Posterior cingulate gyrus (tissue), 11 donors: ENCODE data around the gene ZP3.
"Not testable (repeated sequence)": the region's sequence is repeated elsewhere in the genome, so short reads cannot be mapped to it uniquely, and the experiment has no call there.

Experiments
- DNase-seq, 10 donors: peaks; one replicate each; pipeline versions ENCODE4 v3.0.0 to v3.0.0-alpha.2; 2020 to 2021; ENCODE audit warnings: mixed read lengths in 3 of 10
- intact Hi-C: fragments of 100-400 bp; cut with DNase I; formaldehyde crosslinking; loops from one replicate; pipeline ENCODE4 v1.15.1; 2023

The ZP3 gene

DNA sequence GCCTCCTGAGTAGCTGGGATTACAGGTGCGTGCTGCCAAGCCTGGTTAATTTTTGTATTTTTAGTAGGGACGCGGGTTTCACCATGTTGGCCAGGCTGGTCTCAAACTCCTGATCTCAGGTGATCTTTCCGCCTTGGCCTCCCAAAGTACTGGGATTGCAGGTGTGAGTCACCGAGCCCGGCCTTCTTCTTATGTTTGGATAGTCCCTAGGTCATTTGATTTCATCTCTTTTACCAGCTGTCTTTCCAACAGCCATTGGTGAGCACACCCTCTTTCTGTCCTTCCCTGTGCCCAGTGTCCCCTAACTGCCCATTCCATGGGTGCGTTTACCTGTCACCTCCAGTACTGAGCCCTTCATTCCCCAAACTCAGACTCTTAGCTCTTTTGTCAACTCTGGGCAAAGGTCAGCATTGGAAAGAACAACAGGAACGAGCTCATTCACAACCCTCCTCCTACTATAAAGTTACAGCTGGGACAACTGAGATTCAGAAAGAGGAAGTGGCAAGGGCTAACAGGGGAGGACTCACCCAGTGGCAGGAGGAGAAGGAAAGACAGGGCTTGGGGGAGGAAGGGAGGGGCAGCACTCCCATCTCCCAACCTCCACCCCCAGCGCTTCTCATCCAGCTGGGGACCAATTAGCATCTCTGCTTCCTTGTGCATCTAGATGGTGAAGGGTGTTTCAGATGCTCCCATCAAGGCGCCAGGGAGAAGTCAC lies 20.8 kb upstream of the ZP3 start:
- intact Hi-C loops: no loop called here
- DNase-seq: no peak

DNA sequence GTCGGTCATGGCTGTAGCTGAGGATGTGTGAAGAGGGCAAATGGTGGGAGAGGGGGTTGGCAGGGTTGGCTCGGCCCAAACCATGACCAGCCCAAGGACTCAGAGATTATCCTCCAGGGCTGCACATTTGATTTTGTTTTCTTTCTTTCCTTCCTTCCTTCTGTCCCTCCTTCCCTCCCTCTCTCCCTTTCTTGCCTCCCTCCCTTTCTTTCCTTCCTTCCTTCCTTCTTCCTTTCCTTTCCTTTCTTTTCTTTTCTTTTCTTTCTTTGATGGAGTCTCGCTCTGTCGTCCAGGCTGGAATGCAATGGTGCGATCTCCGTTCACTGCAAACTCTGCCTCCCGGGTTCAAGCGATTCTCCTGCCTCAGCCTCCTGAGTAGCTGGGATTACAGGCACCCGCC lies 19.0 kb upstream of the ZP3 start:
- no peak for DNase-seq
- intact Hi-C loops: no loop called here

DNA sequence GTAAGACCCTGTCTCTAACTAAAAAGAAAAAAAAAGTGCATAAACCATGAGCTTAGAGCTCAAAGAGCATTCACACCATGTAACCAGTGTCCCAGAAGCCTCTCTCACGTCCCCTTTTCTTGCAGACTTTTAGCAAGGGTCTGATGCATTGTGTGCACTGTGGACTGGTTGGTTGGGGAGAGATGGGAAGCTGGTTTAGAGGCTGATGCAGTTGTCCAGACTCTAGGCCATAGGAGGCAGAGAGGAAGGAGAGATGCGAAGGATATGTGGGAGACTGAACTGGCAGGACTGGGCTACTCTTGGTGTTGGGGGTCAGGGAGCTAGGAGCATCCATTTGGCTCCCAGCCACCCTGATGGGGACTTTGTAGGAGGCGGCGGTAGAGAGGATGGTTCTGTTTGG lies 17.0 kb upstream of the ZP3 start:
- DNase-seq: no peak
- intact Hi-C loops: no loop called here

DNA sequence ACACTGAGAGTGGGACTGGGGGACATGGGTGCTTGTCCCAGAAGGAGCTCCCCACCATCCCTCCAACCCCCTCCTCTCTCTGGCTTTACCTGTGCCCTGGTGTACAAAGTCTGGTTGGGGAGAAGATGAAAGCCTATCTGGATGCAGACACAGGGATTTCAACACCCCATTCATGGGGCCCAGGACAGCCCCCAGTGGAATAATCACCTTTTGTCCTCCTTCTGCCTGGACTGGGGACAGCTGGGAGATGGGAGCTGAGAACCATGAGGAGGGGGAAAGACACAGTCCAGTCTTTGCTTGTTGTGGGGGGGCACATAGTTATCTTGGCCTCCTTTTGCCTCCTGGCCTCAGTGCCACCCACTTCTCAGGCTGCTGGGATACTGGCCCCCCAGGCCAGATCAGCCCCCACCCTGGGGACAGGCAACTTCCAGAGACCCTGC lies 16.6 kb upstream of the ZP3 start:
- no peak for DNase-seq
- intact Hi-C loops: no loop called here

DNA sequence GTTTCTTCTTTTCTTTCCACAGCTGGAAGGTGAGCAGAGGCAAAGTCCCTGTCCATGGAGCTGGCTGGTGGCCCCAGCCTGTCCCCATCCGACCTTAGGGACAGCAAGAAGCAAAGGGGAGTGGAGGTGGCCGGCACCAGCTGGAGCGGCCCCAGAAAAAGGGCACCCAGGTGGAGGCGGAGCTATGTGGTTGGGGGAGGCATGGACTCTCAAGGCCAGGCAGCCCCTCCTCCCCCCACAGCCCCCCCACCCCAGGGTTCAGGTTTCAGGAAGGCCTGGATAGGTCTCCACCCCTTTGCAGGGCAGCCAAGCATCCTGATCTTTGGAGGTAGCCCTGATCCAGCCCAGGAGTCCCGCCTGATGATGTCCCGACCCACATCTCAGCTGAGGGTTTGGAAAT lies 15.2 kb upstream of the ZP3 start, which contains the start of gene SSC4D:
TSS of gene SSC4D (minus strand) at position 161 of the 400 bp plus-strand sequence. CDS start 5,258 bp downstream, outside the sequence.
- no peak for DNase-seq
- intact Hi-C loops: no loop called here

DNA sequence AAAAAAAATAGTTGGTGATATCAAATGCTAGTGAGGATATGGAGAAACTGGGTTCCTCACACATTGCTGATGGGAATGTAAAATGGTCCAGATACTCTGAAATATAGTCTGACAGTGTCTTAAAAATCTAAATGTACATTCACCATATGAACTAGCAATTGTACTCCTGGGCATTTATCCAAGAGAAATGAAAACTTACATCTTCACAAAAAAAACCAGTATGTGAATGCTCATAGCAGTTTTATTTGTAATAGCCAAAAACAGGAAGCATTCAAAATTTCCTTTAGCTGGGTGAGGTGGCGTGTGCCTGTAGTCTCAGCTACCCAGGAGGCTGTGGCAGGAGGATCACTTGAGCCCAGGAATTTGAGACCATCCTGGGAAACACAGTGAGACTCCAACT lies 13.1 kb upstream of the ZP3 start:
- DNase-seq: no peak
- intact Hi-C loops: no loop called here

DNA sequence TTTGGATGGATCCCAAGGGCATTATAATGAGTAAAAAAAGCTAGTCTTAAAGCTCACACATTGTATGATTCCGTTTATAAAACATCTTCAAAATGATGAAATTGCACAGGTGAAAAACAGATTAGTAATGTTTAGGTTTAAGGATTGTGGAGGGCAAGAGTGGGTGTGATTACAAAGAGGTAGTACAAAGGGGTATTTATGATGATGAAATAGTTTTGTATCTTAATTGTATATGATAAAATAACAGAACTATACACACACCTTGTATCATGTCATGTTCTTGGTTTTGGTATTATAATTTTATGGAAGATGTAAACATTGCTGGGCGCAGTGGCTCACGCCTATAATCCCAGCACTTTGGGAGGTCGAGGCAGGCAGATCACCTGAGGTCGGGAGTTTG lies 12.5 kb upstream of the ZP3 start:
- DNase-seq: no peak
- intact Hi-C loops: no loop called here

DNA sequence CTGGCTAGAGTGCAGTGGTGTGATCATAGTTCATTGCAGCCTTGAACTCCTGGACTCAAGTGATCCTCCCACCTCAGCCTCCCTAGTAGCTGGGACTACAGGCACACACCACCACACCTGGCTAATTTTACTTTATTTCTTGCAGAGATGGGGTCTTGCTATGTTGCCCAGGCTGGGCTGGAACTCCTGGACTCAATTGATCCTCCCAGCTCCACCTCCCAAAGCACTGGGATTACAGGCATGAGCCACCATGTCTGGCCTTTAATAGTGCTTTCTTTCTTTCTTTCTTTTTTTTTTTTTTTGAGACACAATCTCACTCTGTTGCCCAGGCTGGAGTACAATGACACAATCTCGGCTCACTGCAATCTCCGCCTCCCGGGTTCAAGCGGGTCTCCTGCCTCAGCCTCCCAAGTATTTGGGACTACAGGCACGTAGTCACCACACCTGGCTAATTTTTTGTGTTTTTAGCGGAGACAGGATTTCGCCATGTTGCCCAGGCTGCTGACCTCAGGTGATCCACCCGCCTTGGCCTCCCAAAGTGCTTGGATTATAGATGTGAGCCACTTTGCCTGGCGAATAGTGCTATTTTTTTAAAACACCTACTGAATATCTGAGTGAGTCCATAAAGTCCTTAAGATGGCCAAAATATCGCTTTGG lies 7.0 kb upstream of the ZP3 start:
- peak in 2 of 10 donors; percentile 15 to 31 for DNase-seq
- intact Hi-C loops: not testable (repeated sequence)

DNA sequence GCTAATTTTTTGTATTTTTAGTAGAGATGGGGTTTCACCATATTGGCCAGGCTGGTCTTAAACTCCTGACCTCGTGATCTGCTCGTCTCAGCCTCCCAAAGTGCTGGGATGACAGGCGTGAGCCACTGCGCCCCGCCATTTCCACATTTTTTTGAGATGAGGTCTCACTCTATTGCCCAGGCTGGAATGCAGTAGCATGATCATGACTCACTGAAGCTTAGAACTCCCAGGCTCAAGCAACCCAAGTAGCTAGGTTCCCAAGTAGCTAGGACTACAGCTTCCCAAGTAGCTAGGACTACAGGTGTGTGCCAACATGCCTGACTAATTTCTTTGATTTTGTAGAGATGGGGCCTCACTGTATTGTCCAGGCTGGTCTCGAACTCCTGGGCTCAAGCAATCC lies 3.7 kb upstream of the ZP3 start:
- intact Hi-C loops: not testable (repeated sequence)
- peak in 2 of 10 donors; percentile 1 to 39 for DNase-seq

DNA sequence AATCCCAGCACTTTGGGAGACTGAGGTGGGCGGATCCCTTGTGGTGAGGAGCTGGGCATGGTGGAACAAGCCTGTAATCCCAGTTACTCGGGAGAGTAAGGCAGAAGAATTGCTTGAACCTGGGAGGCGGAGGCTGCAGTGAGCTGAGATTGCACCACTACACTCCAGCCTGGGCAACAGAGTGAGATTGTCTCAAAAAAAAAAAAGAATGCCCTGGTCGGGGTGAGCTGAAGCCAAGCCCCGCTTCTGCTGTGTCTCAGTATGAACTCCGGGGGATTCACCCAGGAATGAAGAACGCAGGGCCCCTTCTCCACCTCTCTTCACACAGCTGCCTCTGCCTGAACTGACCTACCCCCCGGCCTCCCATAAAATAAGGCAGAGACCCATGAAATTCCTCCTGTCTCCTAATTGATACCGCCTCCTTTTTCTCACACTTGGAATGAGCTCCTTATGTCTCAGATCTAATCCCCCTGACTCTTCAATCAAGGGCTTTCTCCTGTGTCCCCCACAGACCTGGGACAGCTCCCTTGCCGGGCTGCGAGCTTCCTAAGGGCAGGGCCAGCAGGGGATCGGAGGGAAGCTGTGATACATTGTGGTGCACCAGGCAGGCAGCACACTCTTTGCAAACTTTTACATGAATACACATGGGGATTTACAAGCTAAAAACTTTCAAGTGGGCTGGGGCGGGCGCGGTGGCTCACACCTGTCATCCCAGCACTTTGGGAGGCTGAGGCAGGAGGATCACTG lies 911 bp upstream of the ZP3 start:
- intact Hi-C loops: no loop called here
- DNase-seq: peak in 2 of 10 donors; percentile 43 to 46

DNA sequence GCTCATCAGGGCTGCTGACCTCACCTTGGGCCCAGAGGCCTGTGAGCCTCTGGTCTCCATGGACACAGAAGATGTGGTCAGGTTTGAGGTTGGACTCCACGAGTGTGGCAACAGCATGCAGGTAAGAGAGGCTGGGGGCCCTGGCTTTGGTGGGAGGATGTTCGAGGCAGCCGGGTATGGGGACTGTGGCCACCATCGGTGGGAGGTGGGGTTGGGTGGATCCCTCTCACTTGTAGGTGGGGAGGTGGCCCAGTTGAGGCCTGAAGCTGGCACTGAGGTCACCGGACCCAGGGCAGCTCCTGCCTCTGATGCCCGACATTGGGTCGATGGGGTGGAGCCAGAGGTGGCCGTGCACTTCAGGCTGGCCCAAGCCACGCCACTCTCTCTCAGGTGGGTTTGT lies 406 bp downstream of the ZP3 start:
- DNase-seq: peak in 2 of 10 donors; percentile 57 to 79
- intact Hi-C loops: no loop called here

DNA sequence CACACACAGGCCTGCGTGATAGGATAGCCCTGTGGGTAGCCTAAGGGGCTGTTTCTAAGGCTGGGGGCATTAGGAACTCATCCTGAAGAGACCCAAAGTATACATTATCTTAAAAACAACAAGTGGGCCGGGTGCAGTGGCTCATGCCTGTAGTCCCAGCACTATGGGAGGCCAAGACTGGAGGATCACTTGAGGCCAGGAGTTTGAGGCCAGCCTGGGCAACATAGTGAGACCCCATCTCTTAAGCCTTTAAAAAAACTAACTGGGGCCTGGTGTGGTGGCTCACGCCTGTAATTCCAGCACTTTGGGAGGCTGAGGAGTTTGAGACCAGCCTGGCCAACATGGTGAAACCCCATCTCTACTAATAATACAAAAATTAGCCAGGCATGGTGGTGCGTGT lies 808 bp downstream of the ZP3 start:
- intact Hi-C loops, DNase-seq: not testable (repeated sequence)

DNA sequence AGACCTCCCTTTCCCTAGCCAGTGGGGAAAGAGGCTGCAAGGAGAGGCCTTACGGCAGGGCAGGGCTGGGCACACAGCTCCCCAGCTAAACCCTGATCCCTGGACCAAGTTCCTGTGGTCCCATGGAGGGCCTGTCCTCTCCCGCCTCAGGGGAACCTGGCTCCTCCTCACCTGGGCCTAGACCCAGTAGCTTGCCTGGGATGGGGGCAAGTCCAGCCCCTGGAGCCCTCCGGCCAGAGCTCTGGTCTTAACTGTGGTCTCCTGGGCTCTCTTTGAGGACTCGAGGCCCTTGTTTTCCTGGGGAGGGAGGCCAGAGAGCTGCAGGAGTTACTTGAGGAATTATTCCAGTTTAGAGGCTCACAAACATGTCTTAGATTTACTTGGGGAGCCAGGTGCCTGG lies 1.5 kb downstream of the ZP3 start:
- peak in 1 of 10 donors; percentile 74 for DNase-seq

DNA sequence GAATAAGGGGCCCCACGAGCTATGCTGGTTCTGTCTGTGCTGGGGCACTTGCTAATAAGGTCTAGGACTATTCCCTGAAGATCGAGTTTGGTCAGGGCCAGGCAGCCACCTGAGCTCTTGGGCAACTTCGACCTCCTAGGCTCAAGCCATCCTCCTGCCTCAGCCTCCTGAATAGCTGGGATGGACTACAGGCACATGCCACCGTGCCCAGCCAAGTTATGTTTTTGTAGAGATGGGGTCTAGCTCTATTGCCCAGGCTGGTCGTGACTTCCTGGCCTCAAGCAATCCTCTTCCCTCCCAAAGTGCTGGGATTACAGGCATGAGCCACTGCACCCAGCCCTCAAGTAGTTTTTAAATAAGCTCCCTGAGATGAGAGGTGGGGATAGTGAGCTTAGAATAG lies 2.9 kb downstream of the ZP3 start:
- DNase-seq: peak in 1 of 10 donors; percentile 65
- intact Hi-C loops: no loop called here

More for the DNA sequence above, 1.5 kb downstream of the ZP3 start:
- intact Hi-C loops: no loop called here

DNA sequence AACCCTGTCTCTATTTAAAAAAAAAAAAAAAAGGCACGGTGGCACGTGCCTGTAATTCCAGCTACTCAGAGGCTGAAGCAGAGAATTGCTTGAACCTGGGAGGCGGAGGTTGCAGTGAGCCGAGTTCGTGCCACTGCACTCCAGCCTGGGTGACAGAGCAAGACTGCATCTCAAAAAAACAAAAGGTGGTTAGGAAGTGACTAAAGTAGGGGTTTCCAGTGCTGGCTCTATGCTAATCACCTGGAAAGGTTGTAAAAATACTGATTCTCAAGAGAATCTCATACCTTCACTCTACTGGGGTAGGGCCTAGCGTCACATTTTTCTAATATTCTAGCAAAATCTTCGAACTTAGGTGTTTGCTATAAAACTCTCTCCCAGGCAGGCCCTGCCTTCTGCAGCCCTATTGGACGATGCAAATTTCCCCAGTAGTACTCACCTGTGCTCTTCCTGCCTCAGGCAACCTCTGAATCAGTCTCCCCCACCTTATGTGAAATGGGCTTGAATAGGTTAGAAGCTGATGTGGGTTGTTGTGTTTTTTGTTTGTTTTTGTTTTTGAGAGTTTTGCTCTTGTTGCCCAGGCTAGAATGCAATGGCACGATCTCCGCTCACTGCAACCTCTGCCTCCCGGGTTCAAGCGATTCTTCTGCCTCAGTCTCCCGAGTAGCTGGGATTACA lies 3.5 kb downstream of the ZP3 start:
- intact Hi-C loops: no loop called here
- DNase-seq: no peak

DNA sequence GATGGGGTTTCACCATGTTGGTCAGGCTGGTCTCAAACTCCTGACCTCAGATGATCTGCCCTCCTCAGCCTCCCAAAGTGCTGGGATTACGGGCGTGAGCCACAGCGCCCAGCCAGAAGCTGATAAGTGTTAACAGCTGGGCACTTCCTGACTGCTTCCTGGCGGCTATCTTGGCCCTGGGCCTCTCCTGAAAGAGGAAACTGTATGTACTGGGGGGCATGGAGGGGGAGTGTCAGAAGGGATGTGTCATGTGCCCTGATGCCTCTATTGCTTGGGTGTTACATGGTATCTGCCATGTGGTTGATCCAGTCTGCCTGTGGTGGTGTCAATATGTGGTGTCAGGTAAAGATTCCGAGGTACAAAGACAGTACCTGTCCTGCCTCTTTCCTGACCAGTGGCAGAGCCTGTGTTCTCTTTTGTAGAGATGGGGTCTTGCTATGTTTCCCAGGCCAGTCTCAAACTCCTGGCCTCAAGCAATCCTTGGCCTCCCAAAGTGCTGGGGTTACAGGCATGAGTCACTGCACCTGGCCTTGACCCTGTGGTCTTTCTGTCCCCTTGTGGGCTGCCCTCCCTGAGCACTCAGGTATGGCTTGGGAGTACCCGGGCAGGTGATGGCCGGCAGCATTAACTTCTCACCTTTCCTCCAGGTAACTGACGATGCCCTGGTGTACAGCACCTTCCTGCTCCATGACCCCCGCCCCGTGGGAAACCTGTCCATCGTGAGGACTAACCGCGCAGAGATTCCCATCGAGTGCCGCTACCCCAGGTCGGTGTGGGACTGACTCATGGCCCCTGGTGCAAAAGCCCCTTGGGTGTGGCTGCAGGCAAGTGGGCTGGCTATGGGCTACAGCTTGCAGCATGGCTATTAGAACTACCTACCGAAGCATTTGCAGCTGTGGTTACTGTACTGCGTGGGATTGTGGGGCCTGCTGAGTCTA lies 4.4 kb downstream of the ZP3 start:
- intact Hi-C loops: no loop called here
- peak in 1 of 10 donors; percentile 79 for DNase-seq

DNA sequence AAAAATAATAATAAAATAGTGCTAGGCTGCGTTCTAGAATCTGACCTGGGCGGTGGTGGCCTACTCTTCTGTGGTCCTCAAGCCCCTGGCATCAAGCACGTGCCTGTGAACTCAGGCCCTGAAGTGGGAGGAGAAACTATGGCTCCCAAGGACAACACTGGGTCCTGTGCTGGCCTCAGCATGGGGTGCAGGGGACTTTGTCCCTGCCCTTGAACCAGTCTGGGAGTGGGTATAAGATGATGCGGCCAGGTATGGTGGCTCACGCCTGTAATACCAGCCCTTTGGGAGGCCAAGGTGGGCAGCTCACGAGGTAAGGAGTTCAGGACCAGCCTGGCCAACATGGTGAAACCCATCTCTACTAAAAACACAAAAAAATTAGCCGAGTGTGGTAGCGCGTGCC lies 5.5 kb downstream of the ZP3 start:
- peak in 1 of 10 donors; percentile 44 for DNase-seq
- intact Hi-C loops: no loop called here

DNA sequence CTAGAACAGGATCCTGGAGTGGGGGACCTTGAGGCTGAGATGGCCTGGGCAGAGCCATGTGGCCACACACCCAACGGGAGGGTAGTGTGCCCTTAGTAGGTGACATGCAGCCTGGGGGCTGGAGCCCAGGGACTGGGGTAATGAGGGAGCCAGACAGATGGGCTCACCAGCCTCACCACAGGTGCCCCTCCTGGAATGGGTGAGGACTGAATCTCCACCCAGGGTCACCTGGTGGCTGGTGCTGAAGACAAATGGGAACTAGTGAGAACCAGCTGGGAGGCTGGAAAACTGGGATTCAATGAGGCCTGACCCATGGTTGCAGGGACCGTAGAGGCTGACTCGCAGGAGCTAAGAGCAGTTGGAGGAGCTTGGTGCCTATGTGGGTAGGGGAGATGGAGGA lies 6.1 kb downstream of the ZP3 start:
- DNase-seq: peak in 1 of 10 donors; percentile 62
- intact Hi-C loops: no loop called here

DNA sequence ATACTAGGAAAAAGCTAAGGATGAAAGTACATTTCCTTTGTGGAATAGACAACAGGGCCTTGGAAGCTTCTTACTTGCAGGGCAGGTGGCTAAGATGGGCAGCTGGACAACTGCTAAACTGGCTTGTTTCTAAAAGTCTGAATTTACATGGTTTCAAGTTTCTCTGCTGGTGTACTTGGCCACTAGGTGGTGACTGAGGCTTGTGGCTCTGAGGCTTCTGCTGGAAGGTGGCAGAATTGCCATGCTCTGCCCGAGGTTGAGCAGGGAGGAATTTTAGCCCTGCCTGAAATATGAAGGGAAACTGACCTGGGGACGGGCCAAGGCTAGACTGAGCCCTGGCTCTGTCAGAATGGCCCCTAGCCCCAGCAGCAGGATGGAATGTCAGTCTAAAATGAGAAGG lies 13.1 kb downstream of the ZP3 start:
- intact Hi-C loops: not testable (repeated sequence)
- DNase-seq: peak; percentile 40 to 95 (median 76)
